ENCODE results near the gene GRN.
A peak's percentile ranks its signal among the peaks of the same experiment; 100 is the strongest.

Gene GRN

GRCh38 chr17:44331249-44331760, 13.8 kb upstream of the GRN start:
- H3K27me3 ChIP-seq (ENCODE audit: insufficient read depth, low read depth, severe bottlenecking): no peaks in the 10 kb centered on the region
- H3K36me3 ChIP-seq: no peaks in the 10 kb centered on the region
- H3K27ac ChIP-seq: peak overlapping the region; percentile 6; the same call in 1 of the 2 replicates
- peak; percentile 90 for DNase-seq
- H3K9me3 ChIP-seq (ENCODE audit: severe bottlenecking): no peaks in the 10 kb centered on the region
- 0 out of 2 replicates have a peak overlapping the region, but pooled peaks have one; percentile 3 for H3K4me3 ChIP-seq (ENCODE audit: low read depth, low read length)
- peak; percentile 82 for TF ChIP-seq CTCF (IDR thresholded peaks at IDR 0.05; ENCODE audit: low read depth, low read length)

GRCh38 chr17:44333371-44333770, 11.7 kb upstream of the GRN start:
- TF ChIP-seq CTCF (IDR thresholded peaks at IDR 0.05; ENCODE audit: low read depth, low read length): no peak
- H3K27ac ChIP-seq: no peak overlapping the region
- H3K9me3 ChIP-seq (ENCODE audit: severe bottlenecking): no peaks in the 10 kb centered on the region
- no peaks in the 10 kb centered on the region for H3K27me3 ChIP-seq (ENCODE audit: insufficient read depth, low read depth, severe bottlenecking)
- no peak overlapping the region for H3K4me3 ChIP-seq (ENCODE audit: low read depth, low read length)
- DNase-seq: no peak
- no peaks in the 10 kb centered on the region for H3K36me3 ChIP-seq

GRCh38 chr17:44334315-44334714, 10.8 kb upstream of the GRN start:
- no peaks in the 10 kb centered on the region for H3K27me3 ChIP-seq (ENCODE audit: insufficient read depth, low read depth, severe bottlenecking)
- no peaks in the 10 kb centered on the region for H3K9me3 ChIP-seq (ENCODE audit: severe bottlenecking)
- no peak for TF ChIP-seq CTCF (IDR thresholded peaks at IDR 0.05; ENCODE audit: low read depth, low read length)
- DNase-seq: no peak
- no peaks in the 10 kb centered on the region for H3K36me3 ChIP-seq
- H3K4me3 ChIP-seq (ENCODE audit: low read depth, low read length): no peak overlapping the region
- H3K27ac ChIP-seq: no peak overlapping the region

- H3K27me3 ChIP-seq (ENCODE audit: insufficient read depth, low read depth, severe bottlenecking): no peaks in the 10 kb centered on the region
- H3K9me3 ChIP-seq (ENCODE audit: severe bottlenecking): no peaks in the 10 kb centered on the region
- DNase-seq: no peak
- no peak for TF ChIP-seq CTCF (IDR thresholded peaks at IDR 0.05; ENCODE audit: low read depth, low read length)
- H3K27ac ChIP-seq: no peak overlapping the region
- H3K36me3 ChIP-seq: no peaks in the 10 kb centered on the region
- no peak overlapping the region for H3K4me3 ChIP-seq (ENCODE audit: low read depth, low read length)
Measured at GRCh38 chr17:44334727-44335126, 10.4 kb upstream of the GRN start.

- no peak for TF ChIP-seq CTCF (IDR thresholded peaks at IDR 0.05; ENCODE audit: low read depth, low read length)
Measured at GRCh38 chr17:44335564-44335963, 9.5 kb upstream of the GRN start.

GRCh38 chr17:44335968-44336367, 9.1 kb upstream of the GRN start:
- H3K9me3 ChIP-seq (ENCODE audit: severe bottlenecking): no peaks in the 10 kb centered on the region
- no peaks in the 10 kb centered on the region for H3K36me3 ChIP-seq
- no peak for DNase-seq
- TF ChIP-seq CTCF (IDR thresholded peaks at IDR 0.05; ENCODE audit: low read depth, low read length): no peak
- H3K27me3 ChIP-seq (ENCODE audit: insufficient read depth, low read depth, severe bottlenecking): no peaks in the 10 kb centered on the region
- H3K4me3 ChIP-seq (ENCODE audit: low read depth, low read length): no peak overlapping the region
- no peak overlapping the region for H3K27ac ChIP-seq

More at GRCh38 chr17:44335564-44335963, 9.5 kb upstream of the GRN start:
- Histone ChIP-seq H3K4me3 (ENCODE audit: low read depth, low read length) (no peak overlapping the region), H3K36me3 (no peaks in the 10 kb centered on the region), H3K27ac (no peak overlapping the region), H3K27me3 (ENCODE audit: insufficient read depth, low read depth, severe bottlenecking) (no peaks in the 10 kb centered on the region), H3K9me3 (ENCODE audit: severe bottlenecking) (no peaks in the 10 kb centered on the region)
- DNase-seq: no peak
